Measurements from ENCODE around the gene IMPDH1.

- TF ChIP-seq POLR2A (IDR thresholded peaks at IDR 0.05) (no peak), CTCF (IDR thresholded peaks at IDR 0.05) (no peak)
Observed at GRCh38 chr7:128390871-128391565, 18.8 kb downstream of the IMPDH1 start.

Measured in sigmoid colon (tissue), 3 donors.